ENCODE data around the gene LPAR6. TPM values are rescaled to one million over a fixed set of nuclear protein-coding genes. Genes with fewer than 3 reads are reported as not detected.
"Not testable (repeated sequence)": the region's sequence is repeated elsewhere in the genome, so short reads cannot be mapped to it uniquely, and the experiment has no call there.

The LPAR6 gene
- not detected in 2 replicates for polyA plus RNA-seq (2014; cell fraction: cytosol; rRNA removed)
- not detected in 2 replicates for polyA plus RNA-seq (2014; cell fraction: nucleus; rRNA removed)

GRCh38 chr13:48412881-48413351, at the start of gene LPAR6:
Gene LPAR6 (minus strand): TSS chr13:48413113. CDS start chr13:48412423, 690 bp downstream.
- DNase-seq (ENCODE audit: low spot score) = no peak

DNA sequence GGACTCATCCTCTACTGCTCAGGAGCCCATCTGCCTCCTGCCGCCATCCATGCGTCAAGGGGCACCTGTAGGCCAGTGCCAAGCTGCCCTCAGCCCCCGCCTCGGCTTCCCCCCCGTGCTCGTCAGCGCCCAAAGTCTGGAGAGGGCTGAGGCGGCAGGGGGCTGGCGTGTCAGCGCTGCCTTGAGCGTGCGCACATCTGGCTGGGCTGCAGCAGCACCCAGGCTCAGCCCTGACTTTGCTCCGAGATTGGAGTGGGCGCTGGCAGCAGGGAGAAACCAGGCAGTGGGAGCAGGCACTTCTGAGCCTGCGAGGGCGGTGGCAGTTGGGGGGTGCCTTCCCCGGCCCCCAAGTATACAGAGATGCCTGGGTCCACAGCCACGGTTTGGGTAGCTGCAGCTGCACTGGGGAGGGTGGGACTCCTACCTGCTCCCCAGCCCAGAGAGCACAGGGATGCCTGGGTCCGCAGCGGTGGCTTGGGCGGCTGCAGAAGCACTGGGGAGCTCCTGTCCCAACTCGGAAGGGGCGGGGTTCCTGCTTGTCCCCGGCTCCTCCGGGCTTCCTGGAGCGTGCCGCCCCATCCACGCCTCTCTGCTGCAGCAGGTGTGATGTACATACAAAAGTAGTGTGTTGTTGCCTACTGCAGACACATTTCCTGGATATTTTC, 44.8 kb upstream of the LPAR6 start:
- DNase-seq (ENCODE audit: low spot score) = no peak

GRCh38 chr13:48456546-48456945, 43.6 kb upstream of the LPAR6 start:
- no peak for DNase-seq (ENCODE audit: low spot score)

- not testable (repeated sequence) for DNase-seq (ENCODE audit: low spot score)
Measured at GRCh38 chr13:48451196-48451595, 38.3 kb upstream of the LPAR6 start.

DNA sequence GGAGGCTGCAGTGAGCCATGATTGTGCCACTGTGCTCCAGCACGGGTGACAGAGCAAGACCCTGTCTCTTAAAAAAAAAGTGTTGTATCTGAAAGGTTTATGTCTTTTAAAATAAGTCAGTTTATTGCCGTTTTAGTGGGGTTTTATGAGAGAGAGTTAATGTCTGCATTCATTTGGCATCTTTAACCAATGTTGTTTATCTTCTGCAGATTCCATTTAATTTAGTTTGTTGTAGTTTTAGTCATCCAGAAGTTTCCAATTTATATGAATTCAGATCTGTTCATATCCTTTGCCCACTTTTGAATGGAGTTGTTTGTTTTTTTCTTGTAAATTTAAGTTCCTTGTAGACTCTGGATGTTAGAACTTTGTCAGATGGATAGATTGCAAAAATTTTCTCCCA, 36.7 kb upstream of the LPAR6 start:
- DNase-seq (ENCODE audit: low spot score) = no peak

DNA sequence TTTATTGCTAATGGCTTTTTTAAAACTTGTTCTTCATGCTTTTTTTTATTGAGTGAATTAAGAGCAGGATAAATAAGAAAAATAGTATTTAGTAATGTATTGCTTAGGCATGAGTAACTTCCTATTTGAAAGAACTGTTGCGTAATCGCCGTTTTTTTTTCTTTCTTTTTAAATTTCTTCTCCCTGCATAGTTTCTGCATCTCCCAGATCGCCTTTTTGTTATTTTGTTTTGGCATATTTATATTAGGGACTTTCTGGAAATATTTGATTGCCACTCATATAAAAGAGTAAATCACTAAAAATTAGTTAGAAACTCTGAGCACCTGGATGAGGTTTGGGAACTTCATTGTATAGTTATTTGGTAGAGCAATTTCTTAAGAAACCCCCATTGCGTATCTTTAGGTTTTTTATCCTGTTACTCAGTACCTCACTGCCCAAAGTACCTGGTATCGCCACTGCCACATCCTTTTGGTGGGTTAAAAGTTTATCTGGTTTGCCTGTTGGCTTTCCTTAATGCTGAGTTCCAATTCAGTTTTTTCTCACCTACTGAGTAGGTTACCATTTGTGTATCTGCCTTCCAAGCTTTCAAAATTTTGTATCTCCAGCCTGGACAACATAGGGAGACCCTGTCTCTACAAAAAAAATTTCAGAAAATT, 36.2 kb upstream of the LPAR6 start:
- no peak for DNase-seq (ENCODE audit: low spot score)

GRCh38 chr13:48448285-48448958, 35.5 kb upstream of the LPAR6 start:
- DNase-seq (ENCODE audit: low spot score) = no peak

GRCh38 chr13:48446464-48446863, 33.6 kb upstream of the LPAR6 start:
- DNase-seq (ENCODE audit: low spot score) = no peak

GRCh38 chr13:48443442-48444208, 30.7 kb upstream of the LPAR6 start:
- no peak for DNase-seq (ENCODE audit: low spot score)

- no peak for DNase-seq (ENCODE audit: low spot score)
Measured at GRCh38 chr13:48437371-48437770, 24.5 kb upstream of the LPAR6 start.

DNA sequence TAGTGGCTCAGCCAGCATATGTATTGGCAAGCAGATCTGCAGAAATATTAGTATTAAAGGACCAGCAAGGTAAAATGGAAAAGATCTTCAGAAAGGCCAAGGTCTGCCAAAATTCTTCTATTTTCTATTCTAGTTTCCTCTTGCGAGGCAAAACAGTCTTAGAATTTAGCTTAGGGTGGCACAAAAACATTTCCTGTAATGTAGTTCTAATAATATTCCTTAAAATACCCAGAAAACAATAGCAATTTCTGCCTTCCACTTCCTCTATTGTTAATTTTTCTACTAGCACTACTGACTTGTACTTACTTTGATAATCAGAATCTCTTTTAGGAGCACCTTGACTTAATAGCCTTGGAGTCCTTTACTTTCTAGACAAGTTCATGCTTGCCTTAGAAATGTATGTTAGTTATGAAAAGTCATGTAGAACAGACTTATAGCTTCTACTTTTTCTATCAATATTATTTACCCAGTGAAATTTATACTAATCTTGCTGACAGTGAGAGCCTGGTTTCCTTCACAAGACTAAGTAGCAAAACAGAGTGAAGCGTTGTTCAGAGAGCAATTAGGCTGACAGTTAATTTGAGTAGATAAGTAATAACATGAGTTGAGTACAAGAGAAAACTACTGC, 23.9 kb upstream of the LPAR6 start:
- DNase-seq (ENCODE audit: low spot score) = no peak

- no peak for DNase-seq (ENCODE audit: low spot score)
Measured at GRCh38 chr13:48434200-48434599, 21.3 kb upstream of the LPAR6 start.

DNA sequence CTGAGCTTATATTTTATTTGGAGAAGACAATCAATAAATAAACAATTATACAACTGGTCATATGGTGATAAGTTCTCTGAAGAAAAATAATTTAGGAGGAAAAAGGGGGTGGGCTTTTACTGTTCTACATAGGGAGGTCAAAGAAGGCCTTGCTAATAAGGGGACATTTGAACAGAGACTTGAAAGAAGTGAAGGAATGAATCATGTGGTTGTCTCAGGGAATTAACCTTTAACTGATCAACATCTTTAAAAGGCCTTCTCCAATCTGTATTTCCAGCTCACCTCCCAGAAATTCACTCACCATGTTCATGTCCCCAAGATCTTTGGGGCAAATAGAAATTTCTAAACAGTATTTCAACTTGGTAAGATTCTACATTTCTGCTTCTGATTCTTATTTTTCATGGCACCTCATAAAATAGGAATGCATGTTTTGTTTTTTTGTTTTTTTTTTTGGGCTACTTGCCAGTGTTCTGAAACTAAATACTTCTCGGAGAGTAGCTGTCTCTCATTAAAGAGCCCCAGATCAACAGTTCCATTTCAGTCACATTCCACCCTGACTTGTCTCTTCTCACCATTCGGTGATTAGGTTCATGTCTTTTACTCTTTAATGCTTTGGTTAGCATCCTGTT, 19.2 kb upstream of the LPAR6 start:
- DNase-seq (ENCODE audit: low spot score) = no peak

DNA sequence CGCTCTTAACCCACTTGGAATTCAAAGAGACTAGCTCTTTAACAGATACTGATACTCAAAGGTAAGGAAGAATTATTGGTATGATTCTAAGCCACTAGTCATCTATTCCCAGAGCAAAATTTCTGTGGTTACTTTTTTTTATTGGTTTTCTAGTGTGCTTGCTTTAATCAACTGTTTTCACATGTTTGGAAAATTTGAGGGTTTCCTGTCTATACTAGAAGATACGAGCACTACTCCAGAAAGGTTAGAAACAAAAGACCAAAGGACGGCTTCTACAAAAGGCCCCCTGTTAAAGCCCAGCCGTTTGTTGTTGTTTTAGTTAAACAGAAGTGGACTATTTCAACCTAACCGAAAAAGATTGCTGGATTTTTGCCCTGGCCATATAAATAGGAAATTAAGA, 18.5 kb upstream of the LPAR6 start:
- DNase-seq (ENCODE audit: low spot score) = no peak

DNA sequence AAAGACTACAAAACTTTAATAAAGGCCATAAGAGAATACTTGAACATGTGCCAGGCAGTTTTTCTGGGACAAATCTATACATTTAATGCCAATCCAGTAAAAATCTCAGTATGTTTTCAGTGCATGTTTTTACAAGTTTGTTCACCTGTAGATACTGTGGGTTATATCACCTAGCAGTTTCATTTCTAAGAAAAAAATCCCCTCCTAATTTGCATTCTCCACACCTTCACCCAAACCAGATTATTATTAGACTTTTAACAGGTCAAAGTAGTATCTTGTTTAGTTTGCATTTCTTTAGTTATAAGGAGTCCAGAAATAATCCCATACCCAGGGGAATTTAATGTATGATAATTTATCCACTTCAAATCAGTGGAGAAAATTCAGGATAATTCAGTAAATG, 17.0 kb upstream of the LPAR6 start:
- DNase-seq (ENCODE audit: low spot score) = no peak

- DNase-seq (ENCODE audit: low spot score) = no peak
Measured at GRCh38 chr13:48429036-48429435, 16.1 kb upstream of the LPAR6 start.

DNA sequence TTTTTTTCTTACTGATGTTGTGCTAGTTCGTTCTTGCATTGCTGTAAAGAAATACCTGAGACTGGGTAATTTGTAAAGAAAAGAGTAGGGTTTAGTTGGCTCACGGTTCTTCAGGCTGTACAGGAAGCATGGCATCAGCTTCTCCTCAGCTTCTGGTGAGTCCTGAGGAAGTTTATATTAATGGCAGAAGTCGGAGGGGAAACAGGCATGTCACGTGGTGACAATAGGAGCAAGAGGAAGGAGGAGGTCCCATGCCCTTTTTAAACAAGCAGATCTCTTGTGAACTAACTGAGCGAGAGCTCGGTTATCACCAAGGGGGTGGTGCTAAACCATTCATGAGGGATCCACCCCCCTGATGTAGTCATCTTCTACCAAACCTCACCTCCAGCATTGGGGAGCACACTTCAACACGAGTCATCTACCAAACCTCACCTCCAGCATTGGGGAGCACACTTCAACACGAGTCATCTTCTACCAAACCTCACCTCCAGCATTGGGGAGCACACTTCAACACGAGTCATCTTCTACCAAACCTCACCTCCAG, 13.9 kb upstream of the LPAR6 start:
- not testable (repeated sequence) for DNase-seq (ENCODE audit: low spot score)

GRCh38 chr13:48426052-48426451, 13.1 kb upstream of the LPAR6 start:
- no peak for DNase-seq (ENCODE audit: low spot score)

GRCh38 chr13:48424212-48424611, 11.3 kb upstream of the LPAR6 start:
- no peak for DNase-seq (ENCODE audit: low spot score)

- not testable (repeated sequence) for DNase-seq (ENCODE audit: low spot score)
Measured at GRCh38 chr13:48422003-48422402, 9.1 kb upstream of the LPAR6 start.

DNA sequence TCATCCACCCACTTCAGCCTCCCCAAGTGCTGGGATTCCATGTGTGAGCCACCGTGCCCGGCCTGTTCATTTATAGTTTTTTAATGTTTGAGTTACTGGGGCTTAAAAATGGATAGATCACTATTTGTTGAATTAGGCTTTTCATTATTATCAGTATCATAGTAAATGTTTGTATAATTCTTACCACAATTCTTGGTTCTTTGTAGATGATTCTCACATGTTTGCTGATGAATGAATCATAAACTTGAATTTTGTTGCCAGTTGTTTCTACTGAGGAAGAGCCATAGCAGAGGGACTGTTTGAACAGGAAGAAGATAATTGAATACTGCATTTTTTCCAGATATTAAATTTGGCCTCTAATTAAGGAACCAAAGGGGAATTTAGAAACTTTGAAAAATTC, 2.6 kb upstream of the LPAR6 start:
- DNase-seq (ENCODE audit: low spot score) = no peak

All from SK-N-DZ (cell line).